Fibroblast of gingiva (primary cell): Measurements from ENCODE around the gene SERPINB13.
"Not testable (repeated sequence)": the region's sequence is repeated elsewhere in the genome, so short reads cannot be mapped to it uniquely, and the experiment has no call there.

Experiments used
- DNase-seq: peaks from one replicate; pipeline ENCODE4 v3.0.0-alpha.2; 2011; ENCODE audit warnings: low read depth

The SERPINB13 gene

DNA sequence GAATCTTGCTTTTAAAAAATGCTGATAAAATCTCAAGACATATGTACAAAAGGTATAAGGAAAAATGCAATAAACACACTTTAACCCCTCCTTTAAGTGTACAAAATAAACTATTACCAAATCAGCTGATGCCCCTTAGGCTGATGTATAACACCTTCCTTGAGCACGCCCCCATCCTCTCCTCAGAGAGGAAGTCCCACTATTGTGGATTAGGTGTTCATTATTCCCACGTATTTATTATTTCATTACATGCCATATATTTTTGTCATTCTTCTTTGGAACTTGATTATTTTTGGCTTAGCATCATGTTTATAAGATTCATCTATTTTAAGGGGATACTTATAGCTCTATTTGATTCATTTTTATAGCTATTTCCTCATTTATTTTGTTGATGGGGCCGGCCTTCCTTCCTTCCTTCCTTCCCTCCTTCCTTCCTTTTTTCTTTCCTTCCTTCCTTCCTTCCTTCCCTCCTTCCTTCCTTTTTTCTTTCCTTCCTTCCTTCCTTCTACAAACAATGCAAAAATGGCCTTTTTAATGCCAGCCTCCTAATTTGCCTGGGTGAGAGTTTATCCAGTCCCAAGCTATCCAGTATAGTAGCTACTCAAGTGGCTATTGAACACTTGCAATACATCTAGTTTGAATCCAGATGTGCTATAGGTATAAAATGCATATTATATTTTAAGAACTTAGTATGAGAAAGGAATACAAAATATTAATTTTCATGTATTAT is 4.0 kb downstream of the SERPINB13 start:
- no peak for DNase-seq

DNA sequence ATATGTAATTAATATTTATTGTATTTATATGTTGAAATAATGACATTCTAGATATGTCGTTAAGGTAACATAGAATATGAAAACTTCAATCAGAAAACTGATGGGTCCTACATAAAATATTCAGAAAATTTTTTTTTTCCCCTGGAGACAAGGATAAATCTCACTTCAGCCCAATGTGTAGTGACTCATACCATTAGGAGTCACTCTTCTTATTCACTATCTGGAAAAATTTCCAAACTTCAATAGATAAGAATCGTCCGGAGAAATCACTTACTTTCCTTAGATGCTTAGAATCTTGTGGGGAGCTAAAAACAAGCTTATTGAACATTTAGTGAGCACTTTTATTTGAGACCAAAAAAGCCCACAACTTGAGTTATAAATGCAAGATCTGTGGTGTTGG is 4.6 kb downstream of the SERPINB13 start:
- DNase-seq: no peak

DNA sequence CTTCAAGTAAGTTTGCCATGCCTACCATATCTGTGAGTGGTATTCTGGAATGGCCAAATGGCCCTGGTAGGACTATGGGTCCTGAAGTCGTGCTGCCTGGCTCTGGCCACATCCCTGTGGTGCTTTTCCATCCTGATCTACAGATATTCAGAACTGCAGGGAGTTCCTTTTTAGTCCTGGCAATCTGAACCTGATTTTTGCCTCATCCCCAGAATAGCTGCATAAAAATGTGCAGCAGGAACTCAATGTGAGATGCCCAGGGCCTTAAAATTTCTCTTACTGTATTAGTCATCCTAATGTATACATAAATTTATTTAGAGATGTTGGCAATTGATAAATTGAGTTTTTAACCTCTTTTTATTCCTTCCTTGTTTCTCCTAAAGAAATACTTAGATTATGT is 5.3 kb downstream of the SERPINB13 start:
- no peak for DNase-seq

DNA sequence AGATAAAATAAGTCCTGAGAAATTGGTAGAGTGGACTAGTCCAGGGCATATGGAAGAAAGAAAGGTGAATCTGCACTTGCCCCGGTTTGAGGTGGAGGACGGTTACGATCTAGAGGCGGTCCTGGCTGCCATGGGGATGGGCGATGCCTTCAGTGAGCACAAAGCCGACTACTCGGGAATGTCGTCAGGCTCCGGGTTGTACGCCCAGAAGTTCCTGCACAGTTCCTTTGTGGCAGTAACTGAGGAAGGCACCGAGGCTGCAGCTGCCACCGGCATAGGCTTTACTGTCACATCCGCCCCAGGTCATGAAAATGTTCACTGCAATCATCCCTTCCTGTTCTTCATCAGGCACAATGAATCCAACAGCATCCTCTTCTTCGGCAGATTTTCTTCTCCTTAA is 9.8 kb downstream of the SERPINB13 start:
- DNase-seq: no peak

DNA sequence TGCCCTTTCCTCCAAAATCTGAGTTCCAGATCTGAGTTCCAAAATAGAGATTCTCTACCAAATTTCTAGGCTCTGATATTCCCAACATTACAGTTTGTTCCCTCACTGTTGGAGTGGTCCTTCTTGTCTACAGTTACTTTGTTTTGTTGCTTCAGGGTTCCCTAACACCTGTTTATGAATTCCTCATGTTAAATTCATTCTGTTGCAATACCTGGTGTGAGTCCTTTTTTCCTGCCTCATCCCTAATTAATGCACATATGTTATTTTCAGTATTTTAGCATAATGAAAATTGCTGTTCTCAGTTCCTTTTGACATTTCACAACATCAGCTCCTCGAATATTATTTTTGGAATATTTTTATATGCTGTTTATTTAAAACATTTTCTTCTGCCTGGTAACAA is 16.2 kb downstream of the SERPINB13 start:
- no peak for DNase-seq

DNA sequence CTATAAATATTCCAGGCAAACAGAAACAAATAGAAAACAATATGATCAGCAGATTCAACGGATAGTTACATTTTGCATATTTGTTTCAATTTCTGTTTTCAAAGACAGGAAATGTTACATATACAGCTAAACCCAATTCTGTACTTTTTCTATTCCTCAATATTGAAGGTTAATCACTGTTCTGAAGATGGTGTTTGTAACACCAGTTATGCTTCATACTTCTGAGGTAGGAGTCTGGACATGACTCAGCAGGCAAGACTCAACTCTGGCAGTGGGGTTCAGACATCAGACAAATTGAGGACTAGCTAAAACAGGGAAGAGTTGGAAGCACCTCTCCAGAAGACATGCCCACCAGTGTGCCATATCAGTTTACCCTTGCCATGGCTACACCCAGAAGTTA is 16.6 kb downstream of the SERPINB13 start:
- no peak for DNase-seq

DNA sequence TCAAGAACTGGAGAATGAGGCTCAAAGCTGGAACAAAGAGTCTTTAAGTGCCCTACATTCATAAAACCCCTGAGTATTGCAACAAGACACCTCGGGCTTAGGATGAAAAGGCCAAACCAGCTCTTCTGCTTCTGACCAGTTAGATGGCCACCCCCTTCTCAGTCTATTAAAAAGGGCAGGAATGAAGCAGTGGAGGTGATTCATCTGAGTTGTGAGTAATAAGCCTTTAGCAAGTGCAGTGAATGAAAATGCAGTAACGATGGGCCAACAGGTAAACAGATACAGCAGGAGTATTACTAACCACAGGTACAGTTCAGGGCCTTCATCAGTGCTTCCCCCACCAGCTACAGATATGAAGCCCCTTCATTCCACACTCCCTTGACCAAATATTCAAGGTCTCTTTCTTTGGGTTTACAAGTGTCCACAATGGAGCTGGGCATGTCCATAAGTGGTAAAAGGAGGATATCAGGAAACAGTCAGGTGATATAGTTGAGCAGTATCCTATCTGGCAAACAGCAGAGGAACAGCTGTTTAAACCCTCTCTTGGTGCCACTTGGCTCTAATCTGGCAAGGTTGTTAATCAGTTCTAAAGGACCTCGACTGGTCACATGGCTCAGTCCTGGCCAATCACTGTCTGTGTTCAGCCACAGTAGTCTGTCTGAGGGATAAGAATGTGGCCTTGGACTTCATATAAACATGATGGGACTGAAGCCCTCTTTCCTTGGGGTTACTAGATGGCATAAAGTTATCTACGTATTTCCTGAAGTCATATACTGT is 17.8 kb downstream of the SERPINB13 start:
- DNase-seq: no peak

DNA sequence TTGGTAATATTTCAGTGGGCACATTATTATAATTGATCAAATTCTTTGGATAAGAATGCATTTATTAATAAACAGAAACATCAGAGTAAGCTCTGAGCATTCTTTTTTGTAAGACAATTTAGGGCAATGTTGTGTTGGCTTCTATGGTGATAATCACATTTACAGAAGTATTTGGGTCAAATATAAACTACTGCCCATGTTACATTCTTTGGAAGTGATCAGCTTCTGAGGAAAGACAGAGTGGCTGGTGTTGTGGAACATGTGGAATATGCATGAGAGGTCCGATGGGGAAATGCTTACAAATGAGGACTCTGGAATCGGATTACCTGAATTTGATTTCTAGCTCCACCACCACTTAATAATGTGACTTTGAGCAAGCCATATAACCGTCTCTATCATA is 19.4 kb downstream of the SERPINB13 start:
- DNase-seq: no peak

DNA sequence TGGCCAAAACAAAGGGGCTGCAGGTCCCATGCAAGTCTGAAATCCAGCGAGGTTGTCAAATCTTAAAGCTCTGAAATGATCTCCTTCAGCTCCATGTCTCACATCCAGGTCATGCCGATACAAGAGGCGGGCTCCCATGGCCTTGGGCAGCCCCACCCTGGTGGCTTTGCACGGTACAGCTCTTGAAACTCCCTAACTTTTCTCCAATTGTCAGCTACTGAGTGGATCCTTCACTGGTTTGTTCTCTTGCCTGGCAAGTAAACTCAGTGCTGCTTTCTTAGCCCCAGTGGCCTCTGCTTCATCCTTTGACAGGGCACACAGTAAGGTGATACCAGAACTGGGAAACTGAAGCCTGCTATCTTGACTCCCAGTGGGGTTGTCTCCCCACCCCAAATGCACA is 26.3 kb downstream of the SERPINB13 start:
- DNase-seq: no peak

DNA sequence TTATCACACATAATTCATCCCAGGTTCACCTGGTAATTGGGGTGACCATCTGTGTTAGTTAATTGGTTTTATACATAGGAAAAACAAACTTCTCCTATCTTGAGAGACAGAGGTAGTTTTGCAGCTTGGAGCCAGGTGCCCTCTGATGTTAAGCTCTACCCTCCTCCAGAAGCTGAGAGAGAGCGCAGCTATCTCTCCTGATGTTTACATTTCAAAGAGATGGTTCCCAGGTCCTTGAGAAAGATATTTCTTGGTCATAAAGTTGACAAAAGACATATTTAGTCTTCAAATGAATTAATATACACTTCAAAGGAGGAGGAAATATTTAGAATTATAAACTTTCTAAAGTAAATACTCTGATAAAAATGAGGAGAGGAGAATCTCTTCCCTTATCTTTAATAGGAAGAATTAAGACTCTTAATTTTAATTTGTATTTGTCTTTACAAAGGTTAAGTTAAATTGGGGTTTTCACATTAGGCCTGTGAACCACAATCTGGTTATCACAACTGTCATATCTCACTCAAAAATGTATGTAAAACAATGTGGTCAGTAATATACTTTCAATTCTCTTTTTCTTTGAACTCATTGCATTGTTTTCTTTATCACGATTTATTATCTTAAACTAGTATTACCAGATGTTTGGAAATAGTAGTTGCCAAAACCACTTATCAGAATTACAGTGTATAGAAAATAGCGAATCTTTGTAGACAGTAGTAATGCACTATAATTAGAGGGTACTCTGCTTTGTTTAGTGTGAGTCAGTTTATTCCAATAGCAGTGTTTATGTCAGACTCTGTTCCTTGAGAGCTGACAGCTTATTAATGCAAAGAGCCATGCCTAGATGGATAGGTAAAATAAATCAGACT is 30.1 kb downstream of the SERPINB13 start:
- DNase-seq: no peak

DNA sequence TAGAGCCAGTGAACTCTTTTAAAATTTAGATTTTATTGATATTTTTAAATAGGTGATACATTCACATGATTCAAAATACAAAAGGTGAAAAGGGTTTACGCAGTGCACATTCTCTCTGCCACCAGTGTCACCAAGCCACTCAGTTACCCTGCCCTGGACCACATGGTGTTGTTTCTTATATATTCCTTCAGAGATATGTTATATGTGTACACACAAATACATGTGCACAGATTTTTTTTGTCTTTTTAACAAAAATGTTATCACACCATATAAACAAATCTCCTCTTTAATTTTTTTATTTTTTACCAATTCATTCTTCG is 30.7 kb downstream of the SERPINB13 start:
- DNase-seq: no peak

DNA sequence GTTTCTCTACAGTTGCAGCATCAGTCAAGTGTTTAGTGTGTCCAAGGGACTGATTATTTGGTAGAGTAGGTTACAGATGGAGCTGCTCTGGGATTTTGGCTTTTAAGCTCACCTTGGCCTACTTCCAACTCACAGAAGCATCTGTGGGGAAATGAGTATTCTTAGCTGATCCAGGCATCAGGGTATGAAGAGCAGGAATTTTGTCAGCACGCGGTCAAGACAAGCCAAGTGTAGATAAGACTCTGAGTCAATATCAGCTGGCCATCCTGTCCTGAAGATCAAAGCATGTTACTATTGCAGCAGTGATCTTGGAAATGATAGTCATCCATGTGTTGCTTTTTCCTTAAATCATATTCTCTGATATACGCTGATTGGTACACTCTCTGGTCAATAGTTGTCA is 32.5 kb downstream of the SERPINB13 start:
- DNase-seq: no peak

DNA sequence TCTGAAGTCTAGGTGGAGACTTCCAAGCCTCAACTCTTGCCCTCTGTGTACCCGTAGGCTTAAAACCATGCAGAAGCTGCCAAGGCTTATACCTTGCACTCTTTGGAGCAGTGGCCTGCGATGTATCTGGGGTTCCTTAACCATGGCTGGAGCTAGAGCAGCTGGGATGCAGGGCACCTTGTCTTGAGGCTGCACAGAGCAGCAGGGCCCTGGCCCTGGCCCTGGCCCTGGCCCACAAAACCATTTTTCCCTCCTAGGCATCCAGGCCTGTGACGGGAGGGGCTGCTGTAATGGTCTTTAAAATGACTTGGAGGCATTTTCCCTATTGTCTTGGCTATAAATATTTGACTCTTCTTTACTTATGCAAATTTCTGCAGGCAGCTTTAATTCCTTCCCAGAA is 37.7 kb downstream of the SERPINB13 start:
- DNase-seq: no peak

DNA sequence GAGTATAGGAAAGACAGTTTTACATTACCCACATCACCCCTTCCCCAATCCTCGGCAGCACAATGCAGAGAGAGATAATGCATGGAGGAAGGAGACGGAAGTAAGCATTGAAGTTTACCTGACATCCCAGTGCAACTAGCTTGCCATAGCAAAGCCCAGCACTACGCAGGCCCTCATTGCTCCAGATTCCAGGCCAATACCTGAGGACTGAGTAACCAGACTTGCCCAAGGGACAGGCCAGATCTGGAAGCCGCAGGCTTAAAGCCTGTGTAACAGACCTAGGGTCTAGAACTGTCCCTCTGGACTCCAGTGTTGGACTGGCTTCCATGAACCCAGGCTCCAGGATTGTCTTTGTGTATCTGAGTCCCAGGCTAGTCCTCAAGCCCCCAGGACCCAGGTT is 39.3 kb downstream of the SERPINB13 start:
- DNase-seq: no peak

DNA sequence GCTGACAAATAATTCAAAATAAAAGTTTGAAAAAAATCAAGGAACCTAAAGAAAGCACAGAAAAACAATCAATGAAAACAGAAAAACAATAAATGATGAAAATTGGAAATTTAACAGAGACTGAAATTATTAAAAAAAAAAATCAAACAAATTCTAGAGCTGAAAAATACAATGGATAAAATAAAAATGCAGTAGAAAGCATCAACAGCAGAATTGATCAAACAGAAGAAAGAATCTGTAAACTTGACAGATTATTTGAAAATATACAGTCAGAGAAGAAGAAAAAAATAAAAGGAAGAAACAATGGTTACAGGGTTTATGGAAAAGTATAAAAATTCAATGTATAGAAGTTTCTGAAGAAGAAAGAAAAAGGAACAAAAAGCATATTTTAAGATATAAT is 40.7 kb downstream of the SERPINB13 start:
- DNase-seq: no peak

DNA sequence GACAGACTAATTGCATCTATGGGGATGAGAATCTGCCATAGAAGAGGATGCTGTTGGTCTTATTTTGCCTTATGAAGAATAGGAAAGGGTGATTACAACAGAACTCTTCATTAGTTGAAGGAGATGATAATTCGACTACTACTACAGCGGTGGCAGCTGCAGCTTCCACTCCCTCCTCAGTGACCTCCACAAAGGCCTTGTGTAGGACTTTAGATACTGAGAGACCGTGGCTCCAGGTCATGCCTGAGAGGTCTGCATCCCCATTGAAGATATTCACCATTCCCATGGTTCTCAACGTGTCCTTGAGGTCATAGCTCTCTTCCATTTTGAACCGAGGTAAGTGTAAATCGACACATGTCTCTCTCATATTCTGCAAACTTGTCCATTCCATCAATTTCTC is 50.6 kb downstream of the SERPINB13 start:
- DNase-seq: no peak

DNA sequence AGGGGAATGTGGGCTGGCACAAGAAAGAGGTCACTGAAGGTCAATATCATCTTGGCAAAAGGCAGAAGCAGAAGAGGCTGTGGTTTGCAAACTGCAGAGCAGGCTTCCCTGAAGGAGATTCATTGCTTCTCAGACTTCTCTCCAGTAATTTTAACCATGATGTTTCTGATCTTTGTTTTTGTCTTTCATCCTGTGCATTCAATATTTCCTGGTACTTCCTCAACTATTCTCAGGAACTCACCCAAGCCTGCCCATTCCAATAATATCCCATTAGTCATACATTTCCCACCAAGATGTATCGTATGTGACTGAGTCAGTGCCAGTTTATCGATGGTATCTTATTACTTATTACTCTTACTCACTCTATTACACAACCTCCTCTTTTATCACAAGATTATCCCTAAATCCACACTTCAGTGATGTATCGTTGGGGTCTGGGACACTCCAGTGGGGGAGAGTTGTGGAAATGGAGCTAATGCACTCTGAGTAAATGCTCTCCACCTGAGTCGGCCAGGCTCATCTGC is 54.1 kb downstream of the SERPINB13 start:
- not testable (repeated sequence) for DNase-seq

DNA sequence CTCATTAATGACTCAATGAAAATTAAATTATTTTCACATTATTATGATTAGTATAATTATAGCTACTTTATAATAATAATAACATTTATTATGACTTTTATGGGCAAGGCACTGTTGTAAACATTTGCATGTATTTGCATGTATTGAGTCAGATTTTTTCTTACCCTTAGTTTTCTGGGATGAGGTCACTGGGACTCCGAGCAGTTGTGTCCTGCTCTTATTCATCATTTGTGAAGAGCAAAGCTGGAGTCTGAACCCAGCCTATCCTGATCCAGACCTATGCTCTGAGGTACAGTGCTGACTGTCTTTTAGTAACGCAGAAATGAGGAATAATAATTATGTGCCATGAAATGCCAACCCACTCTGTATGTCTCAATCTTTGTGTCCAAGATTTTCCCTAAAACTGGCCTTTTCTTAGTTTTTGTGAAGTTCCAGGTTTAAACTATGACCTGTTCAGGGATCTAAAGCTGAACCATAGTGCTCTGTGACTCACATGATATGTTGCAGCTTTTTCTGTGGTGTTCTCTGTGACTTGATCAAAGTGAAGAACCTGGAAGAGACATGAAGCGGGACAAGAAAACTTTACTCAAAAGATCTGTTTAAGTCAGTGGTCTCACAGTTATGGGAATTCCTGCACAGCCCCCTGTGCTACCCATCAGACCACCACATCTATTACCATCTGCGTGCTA is 55.7 kb downstream of the SERPINB13 start:
- DNase-seq: not testable (repeated sequence)

DNA sequence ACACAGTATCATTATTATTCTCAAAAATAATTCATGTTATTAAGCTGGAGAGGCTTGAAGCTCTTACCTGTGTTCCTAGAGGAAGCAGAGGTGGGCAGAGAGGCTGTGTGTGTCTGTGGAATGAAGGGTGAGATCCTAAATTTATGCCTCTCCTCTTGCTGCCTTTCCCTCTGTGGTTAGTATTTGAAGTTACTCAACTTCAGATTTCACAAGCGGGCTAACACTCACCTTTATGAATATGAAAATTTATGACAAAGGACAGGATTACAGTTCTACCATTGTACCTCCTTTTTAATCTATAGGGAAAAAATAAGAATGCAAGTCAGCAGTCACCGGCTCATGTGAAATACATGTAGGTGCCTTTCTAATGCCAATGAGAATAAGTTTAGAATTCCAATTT is 57.0 kb downstream of the SERPINB13 start, which contains the start of gene SERPINB4:
Gene SERPINB4 (minus strand): TSS at position 115 of the 400 bp plus-strand sequence. CDS start 679 bp downstream, outside the sequence.
- not testable (repeated sequence) for DNase-seq

DNA sequence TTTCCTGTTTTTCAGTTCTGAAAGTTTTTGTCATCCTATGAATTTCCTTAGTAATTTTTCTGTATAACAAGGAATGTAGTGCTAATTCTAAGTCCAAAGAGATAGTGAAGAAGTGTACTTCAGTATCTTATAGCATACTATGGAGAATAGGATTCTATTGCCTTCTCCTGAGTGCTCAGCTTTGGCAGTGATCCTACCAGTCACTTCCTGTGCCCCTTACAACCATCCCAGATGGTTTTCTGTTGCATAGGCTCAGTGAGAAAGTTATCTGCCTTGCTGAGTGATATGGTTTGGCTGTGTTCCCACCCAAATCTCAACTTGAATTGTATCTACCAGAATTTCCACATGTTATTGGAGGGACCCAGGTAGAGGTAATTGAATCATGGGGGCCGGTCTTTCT is 57.6 kb downstream of the SERPINB13 start:
- DNase-seq: not testable (repeated sequence)

DNA sequence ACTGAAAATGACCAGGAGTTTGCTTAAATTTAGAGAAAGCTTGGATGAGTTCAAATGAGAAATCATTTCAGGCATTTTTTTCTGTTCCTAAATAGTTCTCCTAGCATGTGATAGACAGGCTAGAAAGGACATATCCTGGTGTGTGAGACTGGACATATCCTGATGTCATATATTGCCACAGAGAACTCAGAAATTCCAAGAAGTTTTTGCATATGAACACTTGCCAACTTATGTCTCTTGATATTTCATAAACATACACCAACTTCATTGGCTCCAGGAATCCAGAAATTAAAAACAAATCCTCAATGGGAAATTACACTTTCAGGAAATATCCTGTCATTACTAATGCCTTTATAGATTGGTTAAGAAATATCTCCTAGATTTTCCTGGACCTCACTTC is 59.8 kb downstream of the SERPINB13 start:
- DNase-seq: no peak

DNA sequence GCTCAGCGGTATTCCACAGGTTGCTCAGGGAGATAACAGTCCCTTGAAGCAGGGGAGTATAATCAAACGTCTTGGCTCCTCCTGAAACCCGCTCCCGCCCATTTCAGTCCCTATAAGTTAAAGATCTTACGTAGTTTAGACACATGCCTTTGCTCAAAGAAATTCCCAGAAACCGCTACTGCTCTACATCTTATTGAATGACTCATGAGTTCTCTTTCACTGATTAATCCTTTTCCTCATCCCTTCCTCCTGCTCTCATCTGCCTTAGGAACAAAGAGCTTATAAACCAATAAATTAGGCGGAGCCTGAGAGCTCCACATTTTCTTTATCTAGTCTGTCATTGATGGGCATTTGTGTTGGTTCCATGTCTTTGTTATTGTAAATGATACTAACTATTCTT is 61.1 kb downstream of the SERPINB13 start:
- no peak for DNase-seq
